ENCODE data around the gene CD79A.
A peak's percentile ranks its signal among the peaks of the same experiment; 100 is the strongest.

Gene CD79A

DNA sequence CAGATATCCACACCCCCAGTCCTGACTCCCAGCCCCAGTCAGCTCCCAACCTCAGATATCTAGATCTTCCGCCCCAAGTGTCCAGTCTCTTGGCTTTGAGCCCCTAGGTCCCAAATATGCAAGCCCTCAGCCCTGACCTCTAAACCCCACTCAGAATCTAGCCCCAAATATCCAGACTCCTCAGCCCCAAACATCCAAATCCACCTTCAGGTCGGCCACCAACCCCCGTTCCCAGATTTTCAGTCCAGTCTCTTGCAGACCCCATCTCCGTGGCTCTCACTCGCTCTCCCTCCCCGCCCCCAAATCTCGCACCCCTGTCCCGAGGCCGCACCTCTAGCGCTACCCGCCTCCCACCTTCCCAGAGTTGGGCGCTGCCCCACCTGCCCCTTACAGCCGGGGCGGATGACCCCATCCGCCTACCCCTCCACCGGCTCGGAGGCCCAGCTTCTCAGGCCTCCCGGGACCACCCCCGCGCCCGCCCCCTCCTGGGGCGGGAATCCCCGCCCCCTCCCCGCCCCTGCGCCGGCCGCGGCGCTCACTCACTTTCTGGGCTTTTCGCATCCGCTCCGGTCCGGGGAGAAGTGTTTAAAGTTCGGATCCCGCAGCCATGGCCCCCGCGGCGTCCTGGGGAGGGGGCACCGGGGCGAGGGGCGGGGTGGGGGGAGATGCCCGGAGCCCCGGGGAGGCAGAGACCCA is 50.6 kb downstream of the CD79A start:
- no peak for DNase-seq
- TF ChIP-seq, protein P1, sequence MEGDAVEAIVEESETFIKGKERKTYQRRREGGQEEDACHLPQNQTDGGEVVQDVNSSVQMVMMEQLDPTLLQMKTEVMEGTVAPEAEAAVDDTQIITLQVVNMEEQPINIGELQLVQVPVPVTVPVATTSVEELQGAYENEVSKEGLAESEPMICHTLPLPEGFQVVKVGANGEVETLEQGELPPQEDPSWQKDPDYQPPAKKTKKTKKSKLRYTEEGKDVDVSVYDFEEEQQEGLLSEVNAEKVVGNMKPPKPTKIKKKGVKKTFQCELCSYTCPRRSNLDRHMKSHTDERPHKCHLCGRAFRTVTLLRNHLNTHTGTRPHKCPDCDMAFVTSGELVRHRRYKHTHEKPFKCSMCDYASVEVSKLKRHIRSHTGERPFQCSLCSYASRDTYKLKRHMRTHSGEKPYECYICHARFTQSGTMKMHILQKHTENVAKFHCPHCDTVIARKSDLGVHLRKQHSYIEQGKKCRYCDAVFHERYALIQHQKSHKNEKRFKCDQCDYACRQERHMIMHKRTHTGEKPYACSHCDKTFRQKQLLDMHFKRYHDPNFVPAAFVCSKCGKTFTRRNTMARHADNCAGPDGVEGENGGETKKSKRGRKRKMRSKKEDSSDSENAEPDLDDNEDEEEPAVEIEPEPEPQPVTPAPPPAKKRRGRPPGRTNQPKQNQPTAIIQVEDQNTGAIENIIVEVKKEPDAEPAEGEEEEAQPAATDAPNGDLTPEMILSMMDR (IDR thresholded peaks at IDR 0.05), result no peak
- Histone ChIP-seq H3K4me1 (peaks cover 0 to 16% (median 15%) of the 10 kb centered on the region in 4 donors), H3K4me3 (peak overlapping the region in 1 of 2 donors; percentile 43), H3K27me3 (peaks cover 7 to 99% of the 10 kb centered on the region in 2 donors), H3K9me3 (no peaks in the 10 kb centered on the region), H3K36me3 (no peaks in the 10 kb centered on the region), H3K27ac (no peak overlapping the region)
- intact Hi-C loops (cut with DNase I; ENCODE audit: low total_unique reads), result no loop called here

DNA sequence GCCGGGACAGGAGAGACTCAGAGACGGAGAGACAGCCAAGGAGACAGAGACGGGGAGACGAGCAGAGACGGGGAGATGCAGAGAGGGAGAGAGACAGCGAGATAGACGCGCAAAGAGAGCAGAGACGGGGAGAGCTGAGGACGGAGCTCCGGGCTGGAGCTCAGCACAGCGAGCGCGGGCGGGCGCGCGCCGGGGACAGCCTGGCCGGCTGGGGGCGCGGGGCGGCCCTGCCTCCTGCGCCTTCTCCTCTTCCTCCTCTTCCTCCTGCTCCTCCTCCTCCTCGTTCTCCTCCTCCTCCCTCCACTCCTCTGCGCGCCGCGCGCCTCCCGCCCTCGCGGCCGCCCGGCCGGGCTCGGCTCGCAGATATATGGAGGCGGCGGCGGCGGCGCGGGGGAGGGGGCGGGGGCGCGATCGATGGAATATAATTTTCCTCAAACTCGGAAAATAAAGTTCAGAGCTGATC is 51.2 kb downstream of the CD79A start, which contains the start of gene ERFL:
TSS of gene ERFL (minus strand) at position 229 of the 463 bp plus-strand sequence. CDS start 15,530 bp downstream, outside the sequence.
- TF ChIP-seq, protein P1 (IDR thresholded peaks at IDR 0.05), result no peak
- Histone ChIP-seq H3K36me3 (no peaks in the 10 kb centered on the region), H3K27me3 (peaks cover 6 to 98% of the 10 kb centered on the region in 2 donors), H3K4me3 (peak within 1 kb of the TSS; percentile 1 to 43), H3K4me1 (peaks cover 0 to 20% (median 16%) of the 10 kb centered on the region in 4 donors), H3K27ac (no peak within 1 kb of the TSS), H3K9me3 (no peaks in the 10 kb centered on the region)
- DNase-seq, result no peak
- intact Hi-C loops (cut with DNase I; ENCODE audit: low total_unique reads), result no loop called here

DNA sequence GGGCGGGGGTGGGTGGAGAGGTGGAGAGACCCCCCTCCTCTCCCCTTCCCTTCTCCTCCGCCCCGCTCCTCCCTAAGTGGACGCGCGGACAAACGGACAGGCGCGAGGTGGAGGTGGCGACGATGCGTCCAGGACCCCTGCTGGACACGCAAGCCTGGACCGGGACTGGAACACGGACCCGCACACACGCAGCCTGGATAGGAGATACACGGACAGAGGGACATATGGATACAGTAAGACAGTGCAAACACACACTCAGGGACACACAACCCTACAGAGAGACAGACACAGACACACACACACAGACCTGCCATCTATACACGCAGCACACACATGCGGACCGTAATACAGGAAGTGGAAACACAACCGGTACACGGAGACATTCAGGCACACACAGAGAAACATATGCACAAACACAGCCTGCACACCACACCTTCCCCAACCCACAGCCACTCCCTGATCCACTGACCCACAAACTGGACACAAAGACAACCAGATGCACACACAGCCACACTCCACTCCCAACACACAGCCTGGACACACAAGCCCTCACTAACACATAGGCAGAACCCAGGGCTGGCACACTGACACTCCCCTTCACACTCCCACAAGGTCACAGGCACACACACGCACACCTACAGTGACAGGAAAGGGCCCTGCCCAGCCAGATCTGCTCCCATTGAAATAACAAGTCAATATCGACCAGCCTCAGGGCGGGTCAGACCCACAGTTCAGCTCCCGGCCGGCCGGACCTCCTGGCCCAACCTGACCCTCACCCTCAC is 51.9 kb downstream of the CD79A start:
- Histone ChIP-seq H3K4me3 (peak overlapping the region; percentile 1 to 43), H3K9me3 (no peaks in the 10 kb centered on the region), H3K36me3 (no peaks in the 10 kb centered on the region), H3K4me1 (peaks cover 0 to 20% (median 16%) of the 10 kb centered on the region in 4 donors), H3K27ac (no peak overlapping the region), H3K27me3 (peaks cover 6 to 99% of the 10 kb centered on the region in 2 donors)
- intact Hi-C loops (cut with DNase I; ENCODE audit: low total_unique reads), result no loop called here
- TF ChIP-seq, protein P1 (IDR thresholded peaks at IDR 0.05), result no peak
- DNase-seq, result no peak

DNA sequence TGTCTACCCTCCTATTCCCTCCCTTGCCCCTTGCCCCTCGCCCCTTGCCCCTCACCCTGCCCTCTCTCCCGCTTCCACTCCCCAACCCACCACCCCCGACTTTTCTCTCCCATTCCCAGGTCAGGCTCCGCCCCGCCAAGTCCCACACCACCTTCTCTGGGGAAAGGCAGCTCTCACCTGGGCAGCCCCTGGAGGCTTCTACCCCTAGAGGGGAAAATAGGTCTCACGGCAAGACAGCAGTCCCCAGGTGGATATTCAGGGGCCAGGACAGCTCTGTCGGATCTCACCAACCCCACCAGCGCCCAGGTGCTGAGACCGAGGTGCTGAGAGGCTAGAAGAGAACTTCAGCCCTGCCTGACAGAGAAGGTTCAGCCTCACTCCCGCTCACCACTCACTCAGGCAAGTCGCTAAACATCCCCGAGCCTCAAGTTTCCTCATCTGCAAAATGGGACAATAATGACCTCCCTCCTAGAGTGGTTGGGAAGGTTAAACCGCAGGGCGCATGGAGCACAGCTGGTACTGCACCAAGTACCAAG is 52.5 kb downstream of the CD79A start:
- TF ChIP-seq, protein P1 (IDR thresholded peaks at IDR 0.05), result no peak
- intact Hi-C loops (cut with DNase I; ENCODE audit: low total_unique reads), result no loop called here
- H3K9me3 ChIP-seq, result no peaks in the 10 kb centered on the region
- peaks cover 0 to 20% (median 16%) of the 10 kb centered on the region in 4 donors for H3K4me1 ChIP-seq
- DNase-seq, result no peak
- H3K4me3 ChIP-seq, result no peak overlapping the region
- peaks cover 6 to 99% of the 10 kb centered on the region in 2 donors for H3K27me3 ChIP-seq
- H3K36me3 ChIP-seq, result no peaks in the 10 kb centered on the region
- no peak overlapping the region for H3K27ac ChIP-seq

DNA sequence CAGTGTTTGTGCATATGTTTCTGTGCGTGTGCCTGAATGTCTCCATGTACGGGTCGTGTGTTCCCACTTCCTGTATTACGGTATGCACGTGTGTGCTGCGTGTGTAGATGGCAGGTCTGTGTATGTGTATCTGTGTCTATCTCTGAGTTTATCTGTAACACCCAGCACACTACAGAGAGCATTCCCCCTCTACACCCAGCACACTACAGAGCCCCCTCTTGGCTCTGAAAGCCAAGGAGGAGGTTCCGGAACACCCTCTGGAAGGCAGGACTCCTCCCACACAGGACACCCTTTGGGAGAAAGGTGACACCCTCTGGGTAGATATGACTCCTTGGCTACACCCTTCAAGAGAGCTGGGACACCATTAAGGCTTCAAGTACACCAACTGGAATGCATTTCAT is 53.2 kb downstream of the CD79A start:
- TF ChIP-seq, protein P1 (IDR thresholded peaks at IDR 0.05), result no peak
- Histone ChIP-seq H3K36me3 (no peaks in the 10 kb centered on the region), H3K4me1 (peaks cover 0 to 20% (median 16%) of the 10 kb centered on the region in 4 donors), H3K9me3 (no peaks in the 10 kb centered on the region), H3K27ac (no peak overlapping the region), H3K27me3 (peaks cover 6 to 95% of the 10 kb centered on the region in 2 donors), H3K4me3 (no peak overlapping the region)
- intact Hi-C loops (cut with DNase I; ENCODE audit: low total_unique reads), result no loop called here
- DNase-seq, result no peak
